GM12878 (cell line): ENCODE data around the gene BICC1. TPM values are rescaled to one million over a fixed set of nuclear protein-coding genes. Genes with fewer than 3 reads are reported as not detected.

Experiments
- ATAC-seq: fragments of 200-7000 bp; cut with Tn5 transposase; 3 replicates; pipeline ENCODE4 v1.9.1; 2020; ENCODE audit warnings: mild to moderate bottlenecking, moderate library complexity
- BruUV-seq: library from RNA; stranded (reverse); fragments of 400-500 nt; replicated peaks from 2 replicates; lab custom pipeline; 2021; lab: Mats Ljungman, UMichigan
- CTCF ChIA-PET: fragments of 300-600 bp; sonication (Branson Sonifier 250); formaldehyde crosslinking; extraction: SDS; loops from one replicate; lab custom pipeline; 2021; ENCODE audit warnings: inconsistent platforms; lab: Yijun Ruan, JAX
- POLR2A ChIA-PET: fragments of 350-600 bp; formaldehyde crosslinking; extraction: SDS; loops from one replicate; lab custom pipeline; 2021; ENCODE audit warnings: inconsistent platforms; lab: Charles Lee
- RAD21 ChIA-PET: fragments of 300-600 bp; sonication (Branson Sonifier 250); formaldehyde crosslinking; loops from one replicate; lab custom pipeline; 2023; ENCODE audit warnings: antibody characterized with exemption; ENCODE audit not compliant: unreplicated experiment; lab: Charles Lee
- SMC1A ChIA-PET: fragments of 300-600 bp; sonication (Branson Sonifier 250); formaldehyde crosslinking; loops from one replicate; lab custom pipeline; 2023; ENCODE audit not compliant: unreplicated experiment, uncharacterized antibody; lab: Charles Lee
- DNase-seq: peaks from one replicate; pipeline ENCODE4 v3.0.0-alpha.2; 2011; ENCODE audit warnings: low read depth, low spot score
- FAIRE-seq: peaks from 3 replicates; lab custom pipeline; 2011; peaks lifted over from hg19 to GRCh38; lab: Jason Lieb, UNC
- H2AFZ ChIP-seq: 2 replicates; pipeline ENCODE4 v1.6.0; 2011; ENCODE audit warnings: low read depth, low read length, control low read depth; ENCODE audit not compliant: control insufficient read depth
- H3K27ac ChIP-seq: 2 replicates; pipeline ENCODE4 v1.5.1; 2011; ENCODE audit warnings: control low read depth; ENCODE audit not compliant: control insufficient read depth, insufficient read depth
- H3K27me3 ChIP-seq, 2 experiments: replicated peaks in 1 of 2; 2 replicates each; pipeline versions ENCODE4 v1.6.0 to v1.6.1; 2011; ENCODE audit warnings: low read length in 1 of 2; ENCODE audit not compliant: control insufficient read depth in 2 of 2, insufficient read depth in 2 of 2
- H3K36me3 ChIP-seq, 2 experiments: 2 replicates each; pipeline ENCODE4 v1.5.1; 2011; ENCODE audit warnings: low read length in 1 of 2; ENCODE audit not compliant: control insufficient read depth in 2 of 2, insufficient read depth in 2 of 2
- H3K4me1 ChIP-seq: 2 replicates; pipeline ENCODE4 v1.6.1; 2011; ENCODE audit warnings: mild to moderate bottlenecking, low read length, moderate library complexity, mixed read lengths; ENCODE audit not compliant: control insufficient read depth, insufficient read depth
- H3K4me2 ChIP-seq: 2 replicates; pipeline ENCODE4 v1.6.0; 2011; ENCODE audit warnings: control low read depth; ENCODE audit not compliant: control insufficient read depth, insufficient read depth
- H3K4me3 ChIP-seq: fragments of 200-600 bp; sonication (generic); 2 replicates; pipeline ENCODE4 v1.5.1; 2016
- H3K79me2 ChIP-seq: 2 replicates; pipeline ENCODE4 v1.6.0; 2011; ENCODE audit warnings: low read length; ENCODE audit not compliant: control insufficient read depth, insufficient read depth
- H3K9ac ChIP-seq: 2 replicates; pipeline ENCODE4 v1.8.0; 2011; ENCODE audit warnings: low read length, control low read depth, mixed read lengths; ENCODE audit not compliant: control insufficient read depth, insufficient read depth
- H3K9me3 ChIP-seq: replicated peaks from 3 replicates; pipeline ENCODE4 v1.5.1; 2011; ENCODE audit warnings: mild to moderate bottlenecking, low read length; ENCODE audit not compliant: control insufficient read depth, insufficient read depth
- H4K20me1 ChIP-seq: 2 replicates; pipeline ENCODE4 v1.6.0; 2011; ENCODE audit not compliant: control insufficient read depth, insufficient read depth
- CEBPZ ChIP-seq: fragments of 150-350 bp; IDR thresholded peaks from 2 replicates; pipeline ENCODE4 v1.6.1; 2016; ENCODE audit warnings: low read depth, low read length
- CHD4 ChIP-seq: fragments of 200-600 bp; sonication (generic); IDR thresholded peaks from 2 replicates; pipeline ENCODE4 v1.6.1; 2016; ENCODE audit warnings: mild to moderate bottlenecking
- CREM ChIP-seq: IDR thresholded peaks from 2 replicates; pipeline ENCODE4 v1.6.1; 2014; ENCODE audit warnings: antibody characterized with exemption, low read depth
- DPF2 ChIP-seq: fragments of 450-650 bp; IDR thresholded peaks from 2 replicates; pipeline ENCODE4 v1.6.1; 2017; ENCODE audit warnings: mild to moderate bottlenecking
- EED ChIP-seq: sonication (generic); IDR thresholded peaks from 2 replicates; pipeline ENCODE4 v1.6.1; 2016; ENCODE audit warnings: antibody characterized with exemption, low read depth
- GATAD2B ChIP-seq: fragments of 450-650 bp; conservative IDR thresholded peaks from 2 replicates; pipeline ENCODE4 v1.6.1; 2017; ENCODE audit warnings: low read depth, mild to moderate bottlenecking, moderate library complexity
- HDAC6 ChIP-seq: fragments of 200-600 bp; sonication (generic); IDR thresholded peaks from one replicate; pipeline ENCODE4 v1.8.0; 2017; ENCODE audit warnings: antibody characterized with exemption; ENCODE audit not compliant: unreplicated experiment
- IKZF1 ChIP-seq: fragments of 450-650 bp; conservative IDR thresholded peaks from 2 replicates; pipeline ENCODE4 v1.6.1; 2017; ENCODE audit warnings: antibody characterized with exemption, mild to moderate bottlenecking
- MEF2B ChIP-seq: fragments of 450-650 bp; IDR thresholded peaks from 2 replicates; pipeline ENCODE4 v1.6.1; 2018; ENCODE audit warnings: mild to moderate bottlenecking, moderate library complexity; ENCODE audit not compliant: partially characterized antibody, poor library complexity, severe bottlenecking
- MXI1 ChIP-seq: fragments of 150-350 bp; IDR thresholded peaks from 2 replicates; pipeline ENCODE4 v1.6.1; 2011; ENCODE audit warnings: low read depth, mild to moderate bottlenecking, inconsistent platforms, low read length, improper control_type of control experiment
- MYC ChIP-seq: IDR thresholded peaks from 2 replicates; pipeline ENCODE4 v1.6.1; 2011; ENCODE audit warnings: mild to moderate bottlenecking, low read length, moderate library complexity, inconsistent platforms; ENCODE audit not compliant: insufficient read depth, insufficient replicate concordance, insufficient read length, severe bottlenecking
- RELA ChIP-seq: fragments of 450-650 bp; IDR thresholded peaks from 2 replicates; pipeline ENCODE4 v1.8.0; 2014; ENCODE audit warnings: borderline replicate concordance; ENCODE audit not compliant: partially characterized antibody
- SMC3 ChIP-seq: IDR thresholded peaks from 2 replicates; pipeline ENCODE4 v1.6.1; 2011; ENCODE audit warnings: low read length, improper control_type of control experiment, borderline replicate concordance
- TAF1 ChIP-seq: IDR thresholded peaks from 2 replicates; pipeline ENCODE4 v1.6.1; 2011; ENCODE audit warnings: mild to moderate bottlenecking, low read depth, low read length, borderline replicate concordance
- ZNF217 ChIP-seq: fragments of 450-650 bp; IDR thresholded peaks from 2 replicates; pipeline ENCODE4 v1.6.1; 2017; ENCODE audit warnings: antibody characterized with exemption, mild to moderate bottlenecking
- ZNF24 ChIP-seq: fragments of 450-650 bp; IDR thresholded peaks from 2 replicates; pipeline ENCODE4 v1.6.1; 2017; ENCODE audit warnings: antibody characterized with exemption, mild to moderate bottlenecking
- ZZZ3 ChIP-seq: IDR thresholded peaks from 2 replicates; pipeline ENCODE4 v1.6.1; 2011; ENCODE audit warnings: low read depth; ENCODE audit not compliant: control insufficient read depth, insufficient read length
- WGBS: methylation state at CpG from one replicate; pipeline ENCODE4 v1.1.6; 2016; ENCODE audit warnings: low lambda C conversion rate; ENCODE audit not compliant: insufficient replicate concordance, insufficient coverage; ENCODE audit errors: missing lambda C conversion rate; 5-methylcytosine and 5-hydroxymethylcytosine counted together
- in situ Hi-C: fragments of 300-500 bp; cut with MboI; formaldehyde crosslinking; loops from 9 replicates; pipeline ENCODE4 v1.14.3; 2018; ENCODE audit warnings: mixed read lengths
- intact Hi-C: fragments of 100-400 bp; cut with micrococcal nuclease; formaldehyde crosslinking; loops from one replicate; pipeline ENCODE4 v1.14.2; 2022; ENCODE audit not compliant: unreplicated experiment
- polyA plus RNA-seq, 11 experiments: library from polyadenylated mRNA; depleted of rRNA in 4 of 11; unstranded in 6 of 11; stranded (reverse) in 5 of 11; fragments of >200 nt; fragmentation: Nextera tagmentation in 4 of 11; fragmentation: Illumina TruSeq in 1 of 11; extraction: Ambion mirVana in 4 of 11; extraction: Trizol in 1 of 11; gene quantifications; 1 replicate in 1 of 11; 2 replicates in 10 of 11; pipeline versions ENCODE4 v1.2.1 to v1.2.3, GENCODE V29; 2011 to 2016; ENCODE audit warnings: inconsistent platforms in 2 of 11, missing spikeins in 2 of 11, low read depth in 1 of 11
- total RNA-seq, 4 experiments: library from RNA; depleted of rRNA in 3 of 4; stranded (reverse); fragments of >200 nt in 3 of 4; fragmentation: Illumina TruSeq in 1 of 4; extraction: Trizol in 1 of 4; gene quantifications; 2 replicates each; pipeline versions ENCODE4 v1.2.1 to v1.2.3, GENCODE V29; 2013 to 2021
- TF ChIP-seq, protein P1 (sequence below): IDR thresholded peaks from 2 replicates; pipeline ENCODE4 v1.6.1; 2011; ENCODE audit warnings: low read depth, low read length, improper control_type of control experiment, borderline replicate concordance

BICC1 gene
- total and polyA plus RNA-seq, 10 of the 15 experiments (the other 5 are each of a cell fraction or from before 2014, with no cell fraction given), result 0.01 to 0.10 (median 0.04) TPM; not detected in 5

- no TSS peak for BruUV-seq
- WGBS, result 36% methylated on average over 1 of the region's 1 CpG
- in situ Hi-C loops (no loop called here), intact Hi-C loops (no loop called here)
- ChIA-PET SMC1A (no interaction called here), CTCF (interaction anchor here (0.8 kb wide), 1 partner anchor 40 kb away, joined by 3 read pairs; no protein-coding TSS in a partner anchor), POLR2A (no interaction called here), RAD21 (no interaction called here)
- no peak for DNase-seq
- Histone ChIP-seq H4K20me1 (no peaks in the 10 kb centered on the region), H3K27ac (no peak overlapping the region), H3K4me2 (no peak overlapping the region), H3K4me3 (no peak overlapping the region), H3K79me2 (no peaks in the 10 kb centered on the region), H3K27me3 (no peaks in the 10 kb centered on the region), H3K9ac (no peak overlapping the region), H2AFZ (no peak overlapping the region), H3K36me3 (no peaks in the 10 kb centered on the region), H3K4me1 (no peaks in the 10 kb centered on the region), H3K9me3 (no peaks in the 10 kb centered on the region)
- TF ChIP-seq ZNF217 (no peak), TAF1 (no peak), EED (no peak), CREM (no peak), MXI1 (no peak), DPF2 (no peak), ZZZ3 (no peak), ZNF24 (no peak), CHD4 (no peak), IKZF1 (no peak), RELA (no peak), HDAC6 (no peak), MYC (no peak), MEF2B (no peak), SMC3 (no peak), CEBPZ (no peak), GATAD2B (no peak)
- TF ChIP-seq, protein P1, sequence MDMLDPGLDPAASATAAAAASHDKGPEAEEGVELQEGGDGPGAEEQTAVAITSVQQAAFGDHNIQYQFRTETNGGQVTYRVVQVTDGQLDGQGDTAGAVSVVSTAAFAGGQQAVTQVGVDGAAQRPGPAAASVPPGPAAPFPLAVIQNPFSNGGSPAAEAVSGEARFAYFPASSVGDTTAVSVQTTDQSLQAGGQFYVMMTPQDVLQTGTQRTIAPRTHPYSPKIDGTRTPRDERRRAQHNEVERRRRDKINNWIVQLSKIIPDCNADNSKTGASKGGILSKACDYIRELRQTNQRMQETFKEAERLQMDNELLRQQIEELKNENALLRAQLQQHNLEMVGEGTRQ, result no peak
- no peak for FAIRE-seq
- no peak for ATAC-seq
Measured at GRCh38 chr10:58573144-58573543, 60.5 kb downstream of the BICC1 start.
